Neuronal stem cell (in vitro differentiated cells): Measurements from ENCODE around the gene TRIM17.
A peak's percentile ranks its signal among the peaks of the same experiment; 100 is the strongest.

Experiments used
- DNase-seq: peaks from one replicate; pipeline ENCODE4 v3.0.0-alpha.2; 2013; ENCODE audit warnings: low spot score
- H2AFZ ChIP-seq: one replicate; pipeline ENCODE4 v1.6.1; 2013; ENCODE audit warnings: mild to moderate bottlenecking, low read length, inconsistent platforms
- H2AK5ac ChIP-seq: 2 replicates; pipeline ENCODE4 v1.6.1; 2013; ENCODE audit warnings: low read depth, mild to moderate bottlenecking, inconsistent platforms, low read length, moderate library complexity, mixed read lengths
- H2BK120ac ChIP-seq: 2 replicates; pipeline ENCODE4 v1.6.1; 2013; ENCODE audit warnings: low read depth, mild to moderate bottlenecking, inconsistent platforms, low read length, moderate library complexity, mixed read lengths
- H2BK12ac ChIP-seq: one replicate; pipeline ENCODE4 v1.6.1; 2013; ENCODE audit warnings: low read length, inconsistent platforms
- H2BK15ac ChIP-seq: 2 replicates; pipeline ENCODE4 v1.6.1; 2013; ENCODE audit warnings: mild to moderate bottlenecking, low read length, inconsistent platforms, mixed read lengths
- H2BK5ac ChIP-seq: one replicate; pipeline ENCODE4 v1.6.1; 2013; ENCODE audit warnings: inconsistent platforms, mild to moderate bottlenecking, low read length, moderate library complexity
- H3K14ac ChIP-seq: one replicate; pipeline ENCODE4 v1.6.1; 2013; ENCODE audit warnings: low read length, inconsistent platforms
- H3K18ac ChIP-seq: 2 replicates; pipeline ENCODE4 v1.6.1; 2013; ENCODE audit warnings: low read length, inconsistent platforms
- H3K23ac ChIP-seq: 2 replicates; pipeline ENCODE4 v1.6.1; 2013; ENCODE audit warnings: low read depth, mild to moderate bottlenecking, mixed read lengths, low read length, inconsistent platforms; ENCODE audit not compliant: poor library complexity
- H3K27ac ChIP-seq: replicated peaks from 3 replicates; pipeline ENCODE4 v1.5.1; 2013; ENCODE audit warnings: low read length, inconsistent platforms
- H3K27me3 ChIP-seq, 3 experiments: 2 replicates each; pipeline ENCODE4 v1.6.1; 2013; ENCODE audit warnings: low read length in 3 of 3, mild to moderate bottlenecking in 2 of 3, inconsistent platforms in 1 of 3, low read depth in 1 of 3, mixed read lengths in 1 of 3, moderate library complexity in 1 of 3; ENCODE audit not compliant: control insufficient read depth in 3 of 3, insufficient read depth in 3 of 3
- H3K36me3 ChIP-seq, 2 donors: replicated peaks in 1 of 2; 2 replicates each; pipeline ENCODE4 v1.6.1; 2013; ENCODE audit warnings: low read length in 2 of 2; ENCODE audit not compliant: control insufficient read depth in 2 of 2, insufficient read depth in 2 of 2
- H3K4ac ChIP-seq: 2 replicates; pipeline ENCODE4 v1.6.1; 2013; ENCODE audit warnings: inconsistent platforms, mild to moderate bottlenecking, low read length, moderate library complexity
- H3K4me1 ChIP-seq, 2 donors: 1 replicate in 1 of 2; 2 replicates in 1 of 2; pipeline ENCODE4 v1.6.1; 2013; ENCODE audit warnings: low read length in 2 of 2, low read depth in 1 of 2; ENCODE audit not compliant: control insufficient read depth in 2 of 2, insufficient read depth in 1 of 2
- H3K4me2 ChIP-seq: one replicate; pipeline ENCODE4 v1.6.1; 2013; ENCODE audit warnings: mild to moderate bottlenecking, low read length, inconsistent platforms; ENCODE audit not compliant: insufficient read depth, poor library complexity, severe bottlenecking
- H3K4me3 ChIP-seq, 2 donors: 2 replicates each; pipeline ENCODE4 v1.5.1; 2013; ENCODE audit warnings: low read length in 2 of 2, mild to moderate bottlenecking in 2 of 2, inconsistent platforms in 1 of 2, moderate library complexity in 1 of 2
- H3K79me1 ChIP-seq: one replicate; pipeline ENCODE4 v1.6.1; 2013; ENCODE audit warnings: low read depth, mild to moderate bottlenecking, inconsistent platforms, low read length, moderate library complexity
- H3K9ac ChIP-seq: one replicate; pipeline ENCODE4 v1.6.1; 2013; ENCODE audit warnings: mild to moderate bottlenecking, low read depth, low read length, inconsistent platforms; ENCODE audit not compliant: poor library complexity
- H3K9me3 ChIP-seq, 2 donors: replicated peaks in 1 of 2; 2 replicates each; pipeline versions ENCODE3 to v1.6.1; 2013; ENCODE audit warnings: low read length in 2 of 2, mild to moderate bottlenecking in 2 of 2, inconsistent platforms in 1 of 2, low read depth in 1 of 2, mixed read lengths in 1 of 2, moderate library complexity in 1 of 2; ENCODE audit not compliant: control insufficient read depth in 2 of 2, insufficient read depth in 1 of 2
- H4K8ac ChIP-seq: one replicate; pipeline ENCODE4 v1.6.1; 2013; ENCODE audit warnings: low read depth, mild to moderate bottlenecking, inconsistent platforms, low read length, moderate library complexity
- H4K91ac ChIP-seq: one replicate; pipeline ENCODE4 v1.6.1; 2013; ENCODE audit warnings: low read length, low read depth, mild to moderate bottlenecking, inconsistent platforms; ENCODE audit not compliant: poor library complexity
- WGBS, 2 donors: extraction: QIAGEN DNeasy Blood & Tissue Kit; methylation state at CpG; one replicate each; pipeline ENCODE4 v1.1.7; 2013; ENCODE audit warnings: missing lambda C conversion rate in 2 of 2, mixed read lengths in 1 of 2; ENCODE audit not compliant: insufficient read length in 2 of 2, insufficient replicate concordance in 1 of 2; ENCODE audit errors: extremely low coverage in 2 of 2; 5-methylcytosine and 5-hydroxymethylcytosine counted together

Gene TRIM17

DNA sequence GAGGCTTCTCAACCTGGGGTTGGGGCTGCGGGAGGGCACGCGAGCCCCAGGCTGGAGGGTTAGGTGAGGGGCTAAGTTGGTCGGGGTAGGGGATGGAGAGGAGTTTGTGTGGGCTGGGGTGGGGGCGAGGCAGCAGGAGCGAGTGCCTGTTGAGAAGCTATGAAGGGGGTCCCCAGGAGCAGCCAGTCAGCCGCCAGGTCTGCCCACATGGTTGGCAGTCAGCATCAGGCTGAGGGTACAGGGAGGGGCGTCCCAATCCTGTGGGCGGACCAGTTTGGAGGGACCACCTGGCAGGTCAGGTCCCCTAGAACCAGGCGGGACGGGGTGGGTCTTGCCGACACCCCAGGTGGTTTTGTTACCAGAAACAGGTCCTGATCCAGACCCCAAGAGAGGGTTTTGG, 400 bp upstream of the TRIM17 start:
- no peak overlapping the region for H3K4me3 ChIP-seq
- peaks cover 0 to 11% of the 10 kb centered on the region in 2 donors for H3K4me1 ChIP-seq
- DNase-seq: no peak
- no peak overlapping the region for H2BK5ac ChIP-seq
- no CpG with 5 or more reads among the region's 12 CpGs for WGBS, 2 donors
- H3K9ac ChIP-seq: no peak overlapping the region
- no peak overlapping the region for H3K4me2 ChIP-seq
- H3K14ac ChIP-seq: no peak overlapping the region
- no peak overlapping the region for H2AFZ ChIP-seq
- no peak overlapping the region for H4K91ac ChIP-seq
- peak overlapping the region; percentile 35 for H2AK5ac ChIP-seq
- no peak overlapping the region for H3K4ac ChIP-seq
- H4K8ac ChIP-seq: no peak overlapping the region
- H3K27me3 ChIP-seq: peaks cover 0 to 13% (median 0%) of the 10 kb centered on the region in 3 experiments
- H3K36me3 ChIP-seq: peaks cover 5 to 6% of the 10 kb centered on the region in 2 donors
- no peak overlapping the region for H2BK15ac ChIP-seq
- peaks cover 3% of the 10 kb centered on the region for H3K79me1 ChIP-seq
- H2BK12ac ChIP-seq: no peak overlapping the region
- H2BK120ac ChIP-seq: no peak overlapping the region
- no peak overlapping the region for H3K23ac ChIP-seq
- peaks cover 0 to 3% of the 10 kb centered on the region in 2 donors for H3K9me3 ChIP-seq
- H3K18ac ChIP-seq: peak overlapping the region; percentile 82
- H3K27ac ChIP-seq: no peak overlapping the region

DNA sequence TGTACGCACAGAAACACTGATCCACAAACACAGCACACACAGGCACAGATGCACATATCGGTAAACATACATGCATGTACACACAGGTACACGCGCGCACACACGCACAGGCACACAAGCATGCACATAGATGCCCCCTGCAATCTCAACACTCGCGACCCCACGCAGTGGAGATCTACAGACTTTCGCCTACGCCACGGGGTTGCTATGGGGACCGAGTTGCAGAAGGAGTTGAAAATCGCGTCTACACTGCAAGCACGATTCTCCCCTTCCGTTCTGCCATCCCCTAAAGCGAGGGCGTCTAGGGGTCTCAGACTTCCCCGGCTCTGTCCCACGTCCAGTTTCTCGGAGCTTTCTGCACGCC, 826 bp downstream of the TRIM17 start:
- no CpG with 5 or more reads among the region's 23 CpGs for WGBS, 2 donors
- H3K79me1 ChIP-seq: peaks cover 3% of the 10 kb centered on the region
- H3K4me3 ChIP-seq: peak overlapping the region in 1 of 2 donors; percentile 78
- H2AFZ ChIP-seq: no peak overlapping the region
- peaks cover 0 to 11% of the 10 kb centered on the region in 2 donors for H3K4me1 ChIP-seq
- no peak overlapping the region for H2BK120ac ChIP-seq
- no peak overlapping the region for H3K23ac ChIP-seq
- peaks cover 0 to 3% of the 10 kb centered on the region in 2 donors for H3K9me3 ChIP-seq
- peaks cover 0 to 13% (median 0%) of the 10 kb centered on the region in 3 experiments for H3K27me3 ChIP-seq
- H3K18ac ChIP-seq: peak overlapping the region; percentile 44
- no peak overlapping the region for H2BK5ac ChIP-seq
- H3K36me3 ChIP-seq: peaks cover 10 to 11% of the 10 kb centered on the region in 2 donors
- peak overlapping the region; percentile 86 for H3K9ac ChIP-seq
- DNase-seq: no peak
- peak overlapping the region; percentile 1 for H3K14ac ChIP-seq
- H4K8ac ChIP-seq: peak overlapping the region; percentile 78
- H3K4ac ChIP-seq: no peak overlapping the region
- H2BK12ac ChIP-seq: no peak overlapping the region
- no peak overlapping the region for H4K91ac ChIP-seq
- no peak overlapping the region for H2AK5ac ChIP-seq
- no peak overlapping the region for H2BK15ac ChIP-seq
- no peak overlapping the region for H3K27ac ChIP-seq
- peak overlapping the region; percentile 92 for H3K4me2 ChIP-seq

GRCh38 chr1:228415221-228415620, 1.4 kb downstream of the TRIM17 start:
- no peak overlapping the region for H2BK5ac ChIP-seq
- H3K18ac ChIP-seq: no peak overlapping the region
- H3K4me1 ChIP-seq: peaks cover 0 to 11% of the 10 kb centered on the region in 2 donors
- H2BK15ac ChIP-seq: no peak overlapping the region
- H4K91ac ChIP-seq: no peak overlapping the region
- no peak overlapping the region for H3K23ac ChIP-seq
- H3K79me1 ChIP-seq: peaks cover 3% of the 10 kb centered on the region
- no peak overlapping the region for H2BK12ac ChIP-seq
- no peak overlapping the region for H3K4me3 ChIP-seq
- H3K36me3 ChIP-seq: peaks cover 15 to 17% of the 10 kb centered on the region in 2 donors
- peaks cover 0 to 3% of the 10 kb centered on the region in 2 donors for H3K9me3 ChIP-seq
- H2BK120ac ChIP-seq: no peak overlapping the region
- H3K4ac ChIP-seq: no peak overlapping the region
- no peak for DNase-seq
- no peak overlapping the region for H4K8ac ChIP-seq
- peaks cover 0 to 13% (median 0%) of the 10 kb centered on the region in 3 experiments for H3K27me3 ChIP-seq
- peak overlapping the region; percentile 16 for H2AK5ac ChIP-seq
- H2AFZ ChIP-seq: no peak overlapping the region
- no peak overlapping the region for H3K27ac ChIP-seq
- no peak overlapping the region for H3K14ac ChIP-seq
- no peak overlapping the region for H3K4me2 ChIP-seq
- no peak overlapping the region for H3K9ac ChIP-seq
- no CpG with 5 or more reads among the region's 7 CpGs for WGBS, 2 donors

- Histone ChIP-seq H3K79me1 (peaks cover 3% of the 10 kb centered on the region), H2AFZ (no peak overlapping the region), H4K8ac (no peak overlapping the region), H3K27ac (no peak overlapping the region), H2AK5ac (peak overlapping the region; percentile 3), H2BK120ac (no peak overlapping the region), H2BK15ac (no peak overlapping the region), H2BK5ac (no peak overlapping the region), H3K23ac (peak overlapping the region; percentile 77), H3K9me3 (peaks cover 0 to 3% of the 10 kb centered on the region in 2 donors), H3K14ac (no peak overlapping the region), H4K91ac (no peak overlapping the region), H2BK12ac (no peak overlapping the region), H3K4ac (no peak overlapping the region), H3K4me1 (peaks cover 0 to 11% of the 10 kb centered on the region in 2 donors), H3K36me3 (peaks cover 16 to 21% of the 10 kb centered on the region in 2 donors), H3K9ac (no peak overlapping the region), H3K4me2 (no peak overlapping the region), H3K18ac (peak overlapping the region; percentile 52), H3K27me3 (peaks cover 0 to 13% (median 0%) of the 10 kb centered on the region in 3 experiments), H3K4me3 (no peak overlapping the region)
- WGBS, 2 donors: no CpG with 5 or more reads among the region's 25 CpGs
- no peak for DNase-seq
Observed at GRCh38 chr1:228414511-228415211, 2.0 kb downstream of the TRIM17 start.
